Daoy (cell line): ENCODE measurements around the gene HEMK1. TPM values are rescaled to one million over a fixed set of nuclear protein-coding genes. Genes with fewer than 3 reads are reported as not detected.

Experiments used
- DNase-seq: peaks from one replicate; pipeline ENCODE4 v3.0.0-alpha.2; 2015; ENCODE audit warnings: low read depth
- total RNA-seq: library from RNA; depleted of rRNA; stranded (reverse); fragments of >200 nt; shearing (Covaris generic); gene quantifications from 2 replicates; pipeline ENCODE4 v1.2.3, GENCODE V29; 2014

The HEMK1 gene
- total RNA-seq, 1 experiment from 2014 or later = 9.7 TPM

- no peak for DNase-seq
Measured at GRCh38 chr3:50573566-50574443, 4.5 kb downstream of the HEMK1 start.

- no peak for DNase-seq
Measured at GRCh38 chr3:50574444-50574831, 5.1 kb downstream of the HEMK1 start.

- DNase-seq = peak; percentile 46
Measured at GRCh38 chr3:50575372-50575771, 6.0 kb downstream of the HEMK1 start.

- no peak for DNase-seq
Measured at GRCh38 chr3:50577348-50577747, 8.0 kb downstream of the HEMK1 start.

- no peak for DNase-seq
Measured at GRCh38 chr3:50580683-50581458, 11.5 kb downstream of the HEMK1 start.

- DNase-seq = no peak
Measured at GRCh38 chr3:50581459-50581842, 12.1 kb downstream of the HEMK1 start.

GRCh38 chr3:50582083-50582482, 12.8 kb downstream of the HEMK1 start:
- no peak for DNase-seq

- DNase-seq = no peak
Measured at GRCh38 chr3:50583897-50584296, 14.6 kb downstream of the HEMK1 start.

GRCh38 chr3:50584391-50584790, 15.1 kb downstream of the HEMK1 start:
- DNase-seq = no peak

- DNase-seq = no peak
Measured at GRCh38 chr3:50585919-50586762, 16.8 kb downstream of the HEMK1 start.

- DNase-seq = no peak
Measured at GRCh38 chr3:50586763-50587070, 17.4 kb downstream of the HEMK1 start.

GRCh38 chr3:50587373-50587772, 18.1 kb downstream of the HEMK1 start:
- no peak for DNase-seq

GRCh38 chr3:50587806-50588758, 18.8 kb downstream of the HEMK1 start:
- DNase-seq = no peak

- DNase-seq = no peak
Measured at GRCh38 chr3:50588759-50589433, 19.6 kb downstream of the HEMK1 start.

GRCh38 chr3:50591196-50591741, 21.9 kb downstream of the HEMK1 start:
- DNase-seq = no peak

GRCh38 chr3:50592568-50592967, 23.2 kb downstream of the HEMK1 start:
- no peak for DNase-seq

GRCh38 chr3:50594253-50594785, 25.0 kb downstream of the HEMK1 start:
- DNase-seq = no peak

- DNase-seq = no peak
Measured at GRCh38 chr3:50599115-50599715, 29.9 kb downstream of the HEMK1 start.

- no peak for DNase-seq
Measured at GRCh38 chr3:50599716-50600118, 30.4 kb downstream of the HEMK1 start.
